Smooth muscle cell of bladder (primary cell): Measurements from ENCODE around the gene MRPL44. TPM values are rescaled to one million over a fixed set of nuclear protein-coding genes. Genes with fewer than 3 reads are reported as not detected.

Experiments used
- total RNA-seq: library from RNA; depleted of rRNA; stranded (reverse); fragments of >200 nt; gene quantifications from 2 replicates; pipeline ENCODE4 v1.2.3, GENCODE V29; 2014

Gene MRPL44
- 25.5 and 25.7 TPM in 2 replicates for total RNA-seq

DNA sequence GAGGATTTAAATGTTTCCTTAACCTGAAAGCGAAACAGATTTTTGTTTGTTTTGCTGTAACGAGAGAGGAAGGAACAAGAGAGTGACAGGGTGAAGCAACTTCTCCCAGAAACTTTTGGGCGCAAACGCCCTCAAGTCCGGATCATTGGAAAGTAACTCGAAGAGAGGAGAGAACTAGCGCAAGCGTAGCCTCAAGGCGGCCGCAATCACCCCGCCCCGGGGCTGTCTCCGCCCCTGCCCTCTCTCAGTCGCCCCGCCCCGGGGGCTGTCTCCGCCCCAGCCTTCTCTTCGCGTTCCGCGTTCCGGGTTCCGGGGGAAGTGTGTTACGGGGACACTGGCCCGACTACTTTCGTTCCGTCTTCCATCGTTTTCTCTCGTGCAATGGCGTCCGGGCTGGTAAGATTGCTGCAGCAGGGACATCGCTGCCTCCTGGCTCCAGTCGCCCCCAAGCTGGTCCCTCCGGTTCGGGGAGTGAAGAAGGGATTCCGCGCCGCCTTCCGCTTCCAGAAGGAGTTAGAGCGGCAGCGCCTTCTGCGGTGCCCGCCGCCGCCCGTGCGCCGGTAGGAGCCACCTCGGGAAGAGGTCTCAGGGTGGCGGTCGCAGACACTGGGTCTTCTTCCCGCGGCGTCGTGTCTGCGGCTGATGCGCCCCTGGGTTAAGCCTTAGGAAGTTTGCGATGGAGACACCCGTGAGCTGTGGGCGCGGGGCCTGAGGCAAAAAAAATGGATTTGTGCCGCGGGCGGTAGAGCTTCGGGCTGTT, at the start of gene MRPL44:
Gene MRPL44, plus strand, starts transcription at position 372 of the 760 bp plus-strand sequence. Its CDS starts 10 bp downstream, at position 382.

DNA sequence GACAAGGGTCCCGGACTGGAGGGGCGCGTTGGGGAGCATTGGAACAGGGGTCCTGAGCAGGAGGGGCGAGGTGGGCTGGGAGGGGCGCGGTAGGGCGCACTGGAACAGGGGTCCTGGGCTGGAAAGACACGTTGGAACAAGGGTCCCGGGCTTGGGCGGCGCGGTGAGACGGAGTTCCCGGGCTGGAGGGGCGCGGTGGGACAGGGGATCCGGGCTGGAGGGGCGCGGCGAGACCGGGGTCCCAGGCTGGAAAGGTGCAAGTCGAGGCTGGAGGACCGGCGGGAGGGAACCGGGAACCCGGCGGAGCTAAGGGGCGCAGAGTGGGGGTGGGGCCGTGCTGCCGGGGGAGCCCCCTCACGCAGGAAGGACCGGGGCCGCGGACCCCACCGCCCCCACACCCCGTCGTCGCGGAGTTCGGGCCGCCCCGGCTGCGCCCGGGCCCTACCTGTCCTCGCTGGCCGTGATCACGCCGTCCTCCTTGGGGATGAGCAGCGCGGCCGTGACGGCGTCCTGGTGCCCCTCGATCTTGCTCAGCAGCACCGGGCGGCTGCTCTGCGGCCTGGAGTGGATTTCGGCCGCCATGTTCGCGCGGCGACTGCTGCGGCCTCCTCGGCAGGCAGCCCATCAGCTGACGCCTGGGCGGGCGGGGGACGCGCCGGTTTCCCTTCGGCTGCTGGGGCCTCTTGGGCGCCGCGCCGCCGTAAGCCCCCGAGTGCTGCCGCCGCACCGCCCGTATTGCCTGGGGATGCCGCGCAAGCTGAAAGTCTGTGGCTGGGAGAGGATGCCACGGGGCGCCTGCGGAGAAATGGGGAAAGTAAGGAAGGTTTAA, 12.3 kb upstream of the MRPL44 start, which contains the start of gene WDFY1:
Gene WDFY1, minus strand, starts transcription at position 633 of the 829 bp plus-strand sequence. Its CDS starts 51 bp downstream, at position 582.

Other genes with a start within 250 kb of the MRPL44 start
- 3.4 and 5.9 TPM in 2 replicates for gene AP1S3, start 119.9 kb upstream of the MRPL44 start, total RNA-seq
- 138 and 158 TPM in 2 replicates for gene WDFY1, start 12.1 kb upstream of the MRPL44 start, total RNA-seq
- gene SERPINE2, start 81.8 kb downstream of the MRPL44 start, total RNA-seq, result 376 and 786 TPM in 2 replicates